ENCODE results near the gene SNX25. TPM values are rescaled to one million over a fixed set of nuclear protein-coding genes. Genes with fewer than 3 reads are reported as not detected.

Gene SNX25
- total and polyA plus RNA-seq, 2 experiments from 2014 or later = 6.9 to 25.0 TPM

- no peak for DNase-seq (ENCODE audit: low spot score)
- H3K9me3 Mint-ChIP-seq = peaks cover 28% of the 10 kb centered on the region
- H3K27me3 Mint-ChIP-seq (ENCODE audit: insufficient read depth, low read depth, poor library complexity) = no peaks in the 10 kb centered on the region
- Histone ChIP-seq H3K4me1 (ENCODE audit: insufficient read depth) (no peaks in the 10 kb centered on the region; the same call in 1 of the 2 replicates), H3K79me2 (replicated peaks; ENCODE audit: insufficient read depth) (peaks cover 62% of the 10 kb centered on the region), H3K27me3 (ENCODE audit: insufficient read depth) (no peaks in the 10 kb centered on the region), H3K9me2 (ENCODE audit: insufficient read depth) (no peaks in the 10 kb centered on the region), H3F3A (replicated peaks; ENCODE audit: low read depth) (no peaks in the 10 kb centered on the region), H2AFZ (no peak overlapping the region), H4K20me1 (replicated peaks; ENCODE audit: insufficient read depth) (no peaks in the 10 kb centered on the region), H3K4me3 (no peak overlapping the region), H3K4me2 (no peak overlapping the region), H3K27ac (ENCODE audit: low read depth) (no peak overlapping the region), H3K36me3 (ENCODE audit: insufficient read depth) (peaks cover 10% of the 10 kb centered on the region; the same call in 1 of the 2 replicates)
- H3K36me3 Mint-ChIP-seq (ENCODE audit: low read depth) = peaks cover 29% of the 10 kb centered on the region
- H3K4me1 Mint-ChIP-seq = no peaks in the 10 kb centered on the region
- TF ChIP-seq ZNF331 (CRISPR knock-in tag; IDR thresholded peaks at IDR 0.05; ENCODE audit: low read depth) = no peak
- no peak for TF ChIP-seq EZH2phosphoT487 (IDR thresholded peaks at IDR 0.05; ENCODE audit: unreplicated experiment)
- no peak for TF ChIP-seq ZNF114 (CRISPR knock-in tag; IDR thresholded peaks at IDR 0.05)
- no peak for TF ChIP-seq STAT1 (IDR thresholded peaks at IDR 0.05; ENCODE audit: unreplicated experiment)
- TF ChIP-seq, protein P1, sequence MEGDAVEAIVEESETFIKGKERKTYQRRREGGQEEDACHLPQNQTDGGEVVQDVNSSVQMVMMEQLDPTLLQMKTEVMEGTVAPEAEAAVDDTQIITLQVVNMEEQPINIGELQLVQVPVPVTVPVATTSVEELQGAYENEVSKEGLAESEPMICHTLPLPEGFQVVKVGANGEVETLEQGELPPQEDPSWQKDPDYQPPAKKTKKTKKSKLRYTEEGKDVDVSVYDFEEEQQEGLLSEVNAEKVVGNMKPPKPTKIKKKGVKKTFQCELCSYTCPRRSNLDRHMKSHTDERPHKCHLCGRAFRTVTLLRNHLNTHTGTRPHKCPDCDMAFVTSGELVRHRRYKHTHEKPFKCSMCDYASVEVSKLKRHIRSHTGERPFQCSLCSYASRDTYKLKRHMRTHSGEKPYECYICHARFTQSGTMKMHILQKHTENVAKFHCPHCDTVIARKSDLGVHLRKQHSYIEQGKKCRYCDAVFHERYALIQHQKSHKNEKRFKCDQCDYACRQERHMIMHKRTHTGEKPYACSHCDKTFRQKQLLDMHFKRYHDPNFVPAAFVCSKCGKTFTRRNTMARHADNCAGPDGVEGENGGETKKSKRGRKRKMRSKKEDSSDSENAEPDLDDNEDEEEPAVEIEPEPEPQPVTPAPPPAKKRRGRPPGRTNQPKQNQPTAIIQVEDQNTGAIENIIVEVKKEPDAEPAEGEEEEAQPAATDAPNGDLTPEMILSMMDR (conservative IDR thresholded peaks at IDR 0.05; ENCODE audit: low read depth in 2 of 2) = no peak
- TF ChIP-seq, protein P2, sequence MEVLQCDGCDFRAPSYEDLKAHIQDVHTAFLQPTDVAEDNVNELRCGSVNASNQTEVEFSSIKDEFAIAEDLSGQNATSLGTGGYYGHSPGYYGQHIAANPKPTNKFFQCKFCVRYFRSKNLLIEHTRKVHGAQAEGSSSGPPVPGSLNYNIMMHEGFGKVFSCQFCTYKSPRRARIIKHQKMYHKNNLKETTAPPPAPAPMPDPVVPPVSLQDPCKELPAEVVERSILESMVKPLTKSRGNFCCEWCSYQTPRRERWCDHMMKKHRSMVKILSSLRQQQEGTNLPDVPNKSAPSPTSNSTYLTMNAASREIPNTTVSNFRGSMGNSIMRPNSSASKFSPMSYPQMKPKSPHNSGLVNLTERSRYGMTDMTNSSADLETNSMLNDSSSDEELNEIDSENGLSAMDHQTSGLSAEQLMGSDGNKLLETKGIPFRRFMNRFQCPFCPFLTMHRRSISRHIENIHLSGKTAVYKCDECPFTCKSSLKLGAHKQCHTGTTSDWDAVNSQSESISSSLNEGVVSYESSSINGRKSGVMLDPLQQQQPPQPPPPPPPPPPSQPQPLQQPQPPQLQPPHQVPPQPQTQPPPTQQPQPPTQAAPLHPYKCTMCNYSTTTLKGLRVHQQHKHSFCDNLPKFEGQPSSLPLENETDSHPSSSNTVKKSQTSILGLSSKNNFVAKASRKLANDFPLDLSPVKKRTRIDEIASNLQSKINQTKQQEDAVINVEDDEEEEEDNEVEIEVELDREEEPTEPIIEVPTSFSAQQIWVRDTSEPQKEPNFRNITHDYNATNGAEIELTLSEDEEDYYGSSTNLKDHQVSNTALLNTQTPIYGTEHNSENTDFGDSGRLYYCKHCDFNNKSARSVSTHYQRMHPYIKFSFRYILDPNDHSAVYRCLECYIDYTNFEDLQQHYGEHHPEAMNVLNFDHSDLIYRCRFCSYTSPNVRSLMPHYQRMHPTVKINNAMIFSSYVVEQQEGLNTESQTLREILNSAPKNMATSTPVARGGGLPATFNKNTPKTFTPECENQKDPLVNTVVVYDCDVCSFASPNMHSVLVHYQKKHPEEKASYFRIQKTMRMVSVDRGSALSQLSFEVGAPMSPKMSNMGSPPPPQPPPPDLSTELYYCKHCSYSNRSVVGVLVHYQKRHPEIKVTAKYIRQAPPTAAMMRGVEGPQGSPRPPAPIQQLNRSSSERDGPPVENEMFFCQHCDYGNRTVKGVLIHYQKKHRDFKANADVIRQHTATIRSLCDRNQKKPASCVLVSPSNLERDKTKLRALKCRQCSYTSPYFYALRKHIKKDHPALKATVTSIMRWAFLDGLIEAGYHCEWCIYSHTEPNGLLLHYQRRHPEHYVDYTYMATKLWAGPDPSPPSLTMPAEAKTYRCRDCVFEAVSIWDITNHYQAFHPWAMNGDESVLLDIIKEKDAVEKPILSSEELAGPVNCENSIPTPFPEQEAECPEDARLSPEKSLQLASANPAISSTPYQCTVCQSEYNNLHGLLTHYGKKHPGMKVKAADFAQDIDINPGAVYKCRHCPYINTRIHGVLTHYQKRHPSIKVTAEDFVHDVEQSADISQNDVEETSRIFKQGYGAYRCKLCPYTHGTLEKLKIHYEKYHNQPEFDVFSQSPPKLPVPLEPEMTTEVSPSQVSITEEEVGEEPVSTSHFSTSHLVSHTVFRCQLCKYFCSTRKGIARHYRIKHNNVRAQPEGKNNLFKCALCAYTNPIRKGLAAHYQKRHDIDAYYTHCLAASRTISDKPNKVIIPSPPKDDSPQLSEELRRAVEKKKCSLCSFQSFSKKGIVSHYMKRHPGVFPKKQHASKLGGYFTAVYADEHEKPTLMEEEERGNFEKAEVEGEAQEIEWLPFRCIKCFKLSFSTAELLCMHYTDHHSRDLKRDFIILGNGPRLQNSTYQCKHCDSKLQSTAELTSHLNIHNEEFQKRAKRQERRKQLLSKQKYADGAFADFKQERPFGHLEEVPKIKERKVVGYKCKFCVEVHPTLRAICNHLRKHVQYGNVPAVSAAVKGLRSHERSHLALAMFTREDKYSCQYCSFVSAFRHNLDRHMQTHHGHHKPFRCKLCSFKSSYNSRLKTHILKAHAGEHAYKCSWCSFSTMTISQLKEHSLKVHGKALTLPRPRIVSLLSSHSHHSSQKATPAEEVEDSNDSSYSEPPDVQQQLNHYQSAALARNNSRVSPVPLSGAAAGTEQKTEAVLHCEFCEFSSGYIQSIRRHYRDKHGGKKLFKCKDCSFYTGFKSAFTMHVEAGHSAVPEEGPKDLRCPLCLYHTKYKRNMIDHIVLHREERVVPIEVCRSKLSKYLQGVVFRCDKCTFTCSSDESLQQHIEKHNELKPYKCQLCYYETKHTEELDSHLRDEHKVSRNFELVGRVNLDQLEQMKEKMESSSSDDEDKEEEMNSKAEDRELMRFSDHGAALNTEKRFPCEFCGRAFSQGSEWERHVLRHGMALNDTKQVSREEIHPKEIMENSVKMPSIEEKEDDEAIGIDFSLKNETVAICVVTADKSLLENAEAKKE (CRISPR knock-in tag; IDR thresholded peaks at IDR 0.05) = no peak
- TF ChIP-seq ETS1 (IDR thresholded peaks at IDR 0.05) = no peak
- TF ChIP-seq NANOG (IDR thresholded peaks at IDR 0.05; ENCODE audit: borderline replicate concordance) = no peak
- TF ChIP-seq POLR2AphosphoS5 (IDR thresholded peaks at IDR 0.05; ENCODE audit: low read depth) = no peak
- no peak for TF ChIP-seq CREB1 (CRISPR knock-in tag; IDR thresholded peaks at IDR 0.05; ENCODE audit: low read depth)
- no peak overlapping the region for H3K27ac Mint-ChIP-seq
- no peak for ATAC-seq
- no peak overlapping the region for H3K4me3 Mint-ChIP-seq
These were observed 27.8 kb downstream of the SNX25 start for GRCh38 chr4:185237175-185237574.

Measured in GM23338 (cell line).